ES-I3 (cell line): Measurements from ENCODE around the gene TTLL9.
"Not testable (repeated sequence)": the region's sequence is repeated elsewhere in the genome, so short reads cannot be mapped to it uniquely, and the experiment has no call there.

Source experiments
- H3K36me3 ChIP-seq: 2 replicates; pipeline ENCODE4 v1.6.1; 2013; ENCODE audit warnings: mild to moderate bottlenecking, low read length, control low read depth, moderate library complexity; ENCODE audit not compliant: insufficient read depth
- H3K4me1 ChIP-seq: 2 replicates; pipeline ENCODE4 v1.6.1; 2013; ENCODE audit warnings: mild to moderate bottlenecking, control low read depth, low read length; ENCODE audit not compliant: insufficient read depth
- H3K9ac ChIP-seq: 2 replicates; pipeline ENCODE4 v1.6.1; 2013; ENCODE audit warnings: low read depth, mild to moderate bottlenecking, low read length, moderate library complexity
- H3K9me3 ChIP-seq: 2 replicates; pipeline ENCODE4 v1.6.1; 2013; ENCODE audit warnings: mild to moderate bottlenecking, low read length, moderate library complexity; ENCODE audit not compliant: control insufficient read depth, insufficient read depth

TTLL9 gene

DNA sequence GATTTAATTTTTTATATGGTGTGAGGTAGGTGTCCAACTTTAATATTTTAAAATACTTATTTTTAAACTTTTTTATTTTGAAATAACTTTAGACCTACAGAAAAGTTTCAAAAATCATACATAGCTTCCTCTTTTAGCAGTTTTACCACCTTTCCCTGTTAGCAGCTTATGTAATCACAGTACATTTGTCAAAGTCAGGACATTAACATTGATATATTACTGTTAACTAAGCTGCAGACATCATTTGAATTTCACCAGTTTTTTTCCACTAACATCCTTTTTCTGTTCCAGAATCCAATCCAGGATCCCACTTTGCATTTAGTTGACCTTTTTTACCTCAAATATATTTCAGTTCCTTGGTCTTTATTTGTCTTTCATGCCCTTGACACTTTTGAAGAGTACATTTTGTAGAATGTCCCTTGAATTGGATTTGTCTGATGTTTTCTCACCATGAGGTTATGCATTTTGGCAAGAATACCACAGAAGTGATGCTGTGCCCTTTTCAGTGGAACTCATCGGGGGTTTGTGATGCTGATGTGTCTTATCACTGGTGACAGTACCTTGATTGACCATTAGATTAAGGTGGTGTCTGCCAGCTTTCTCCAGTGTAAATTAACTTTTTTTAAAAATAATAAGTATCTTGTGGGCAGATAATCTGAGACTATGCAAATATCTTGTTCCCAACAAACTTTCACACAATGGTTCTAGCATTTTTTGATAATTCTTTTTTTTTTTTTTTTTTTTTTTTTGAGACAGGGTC lies 33.4 kb downstream of the TTLL9 start:
- no peak overlapping the region for H3K9ac ChIP-seq

DNA sequence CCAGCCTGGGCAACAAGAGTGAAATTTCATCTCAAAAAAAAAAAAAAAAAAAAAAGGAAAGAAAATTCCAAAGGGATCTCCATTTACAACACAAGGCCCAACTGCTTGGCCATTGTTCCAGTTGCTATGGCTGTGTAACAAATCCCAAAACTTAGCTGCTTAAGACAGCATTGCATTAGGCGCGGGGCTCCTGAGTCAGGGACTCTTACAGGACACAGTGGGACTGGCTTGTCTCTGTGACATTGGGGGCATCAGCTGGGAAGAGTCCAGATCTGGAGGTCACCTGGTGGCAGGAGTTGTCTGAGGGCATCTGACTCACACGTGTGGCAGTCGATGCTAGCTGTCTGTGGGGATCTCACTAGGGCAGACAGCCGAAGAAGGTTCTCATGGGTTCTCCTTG lies 35.6 kb downstream of the TTLL9 start:
- peaks cover 9% of the 10 kb centered on the region for H3K4me1 ChIP-seq
- no peaks in the 10 kb centered on the region for H3K36me3 ChIP-seq
- no peaks in the 10 kb centered on the region for H3K9me3 ChIP-seq
- H3K9ac ChIP-seq = no peak overlapping the region

More for the DNA sequence above, 33.4 kb downstream of the TTLL9 start:
- H3K4me1 ChIP-seq = peaks cover 5% of the 10 kb centered on the region; the same call in 1 of the 2 replicates
- H3K9me3 ChIP-seq = no peaks in the 10 kb centered on the region
- H3K36me3 ChIP-seq = no peaks in the 10 kb centered on the region

DNA sequence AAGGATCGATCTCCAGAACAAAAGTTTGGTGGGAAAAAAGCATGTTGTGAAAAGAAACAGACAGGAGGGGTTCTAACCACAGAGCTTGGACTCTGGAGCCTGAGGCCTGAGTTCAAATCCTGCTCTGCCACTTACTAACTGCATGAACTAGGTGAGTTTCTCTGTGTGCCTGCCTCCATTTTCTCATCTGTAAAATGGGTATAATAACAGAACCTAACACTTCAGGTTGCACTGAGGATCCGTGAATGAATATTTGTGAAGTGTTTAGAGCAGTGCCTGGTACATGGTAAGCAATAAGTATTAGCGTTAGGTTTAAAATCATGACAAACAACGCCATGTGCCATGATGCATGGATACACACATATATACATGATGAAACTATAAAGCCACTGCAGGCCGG lies 36.6 kb downstream of the TTLL9 start:
- Histone ChIP-seq H3K9ac (no peak overlapping the region), H3K4me1 (peaks cover 19% of the 10 kb centered on the region), H3K9me3 (no peaks in the 10 kb centered on the region), H3K36me3 (no peaks in the 10 kb centered on the region)

DNA sequence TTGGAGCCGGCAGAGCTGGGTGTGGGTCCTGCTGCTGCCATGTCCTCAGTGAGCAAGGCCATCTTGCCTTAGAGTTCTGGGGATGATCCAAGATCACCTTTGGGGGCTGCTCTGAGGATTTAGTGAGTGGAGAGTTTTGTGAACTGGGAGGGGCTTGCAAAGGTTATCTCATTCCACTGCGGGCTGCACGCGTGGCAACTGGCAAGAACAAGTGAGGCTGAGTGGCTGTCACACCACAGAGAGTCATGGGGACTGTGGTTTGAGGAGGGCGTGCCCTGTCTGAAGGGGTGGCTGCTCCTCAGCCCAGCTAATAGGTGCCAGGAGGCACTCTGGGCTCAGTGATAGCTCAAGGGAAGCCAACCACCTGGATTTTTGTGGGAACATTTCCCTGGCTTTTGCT lies 37.6 kb downstream of the TTLL9 start:
- H3K4me1 ChIP-seq = peaks cover 25% of the 10 kb centered on the region
- no peaks in the 10 kb centered on the region for H3K36me3 ChIP-seq
- H3K9ac ChIP-seq = no peak overlapping the region
- no peaks in the 10 kb centered on the region for H3K9me3 ChIP-seq

DNA sequence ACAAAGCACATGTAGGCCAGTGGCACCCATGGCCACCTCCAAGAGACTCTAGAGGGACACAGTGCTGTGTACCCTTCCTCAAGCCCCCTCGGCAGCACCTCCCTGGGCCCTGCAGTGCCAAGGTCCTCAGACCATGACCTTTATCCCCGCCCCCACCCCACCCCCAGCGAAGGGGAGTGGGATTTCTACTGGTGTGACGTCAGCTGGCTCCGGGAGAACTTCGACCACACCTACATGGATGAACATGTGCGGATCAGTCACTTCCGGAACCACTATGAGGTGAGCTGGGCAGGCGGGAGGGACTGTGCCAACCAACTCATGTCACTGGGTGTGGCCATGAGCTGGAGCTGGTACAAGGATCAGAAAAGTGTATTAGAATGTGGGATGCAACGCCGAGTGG lies 38.0 kb downstream of the TTLL9 start:
- Histone ChIP-seq H3K36me3 (no peaks in the 10 kb centered on the region), H3K9ac (no peak overlapping the region), H3K4me1 (peaks cover 25% of the 10 kb centered on the region), H3K9me3 (no peaks in the 10 kb centered on the region)

DNA sequence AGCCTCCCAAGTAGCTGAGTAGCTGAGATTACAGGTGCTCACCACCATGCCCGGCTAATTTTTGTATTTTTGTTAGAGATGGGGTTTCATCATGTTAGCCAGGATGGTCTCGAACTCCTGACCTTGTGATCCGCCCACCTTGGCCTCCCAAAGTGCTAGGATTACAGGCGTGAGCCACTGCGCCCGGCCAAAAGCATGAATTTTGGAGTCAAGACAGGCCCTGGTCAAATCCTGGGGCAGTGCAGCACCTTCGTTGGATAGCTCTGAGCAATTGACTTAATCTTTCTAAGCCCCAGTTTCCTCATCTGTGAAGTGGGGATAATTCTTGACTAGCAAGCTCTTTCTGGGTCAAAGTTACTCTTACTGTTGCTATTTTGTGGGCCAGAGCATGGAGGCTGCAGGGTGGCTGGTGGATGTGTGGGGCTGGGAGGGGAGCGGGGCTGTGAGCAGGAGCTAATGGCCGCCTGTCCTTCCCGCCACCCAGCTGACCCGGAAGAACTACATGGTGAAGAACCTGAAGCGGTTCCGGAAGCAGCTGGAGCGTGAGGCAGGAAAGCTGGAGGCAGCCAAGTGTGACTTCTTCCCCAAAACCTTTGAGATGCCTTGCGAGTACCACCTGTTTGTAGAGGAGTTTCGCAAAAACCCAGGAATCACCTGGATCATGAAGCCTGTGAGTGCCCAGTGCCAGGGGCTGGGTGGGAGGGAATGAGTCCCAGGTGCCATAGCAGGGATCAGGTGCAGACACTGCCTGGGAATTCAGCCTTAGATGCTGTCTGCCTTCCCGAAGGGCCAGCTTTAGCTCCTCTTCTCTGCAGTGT lies 39.0 kb downstream of the TTLL9 start:
- no peaks in the 10 kb centered on the region for H3K9me3 ChIP-seq

DNA sequence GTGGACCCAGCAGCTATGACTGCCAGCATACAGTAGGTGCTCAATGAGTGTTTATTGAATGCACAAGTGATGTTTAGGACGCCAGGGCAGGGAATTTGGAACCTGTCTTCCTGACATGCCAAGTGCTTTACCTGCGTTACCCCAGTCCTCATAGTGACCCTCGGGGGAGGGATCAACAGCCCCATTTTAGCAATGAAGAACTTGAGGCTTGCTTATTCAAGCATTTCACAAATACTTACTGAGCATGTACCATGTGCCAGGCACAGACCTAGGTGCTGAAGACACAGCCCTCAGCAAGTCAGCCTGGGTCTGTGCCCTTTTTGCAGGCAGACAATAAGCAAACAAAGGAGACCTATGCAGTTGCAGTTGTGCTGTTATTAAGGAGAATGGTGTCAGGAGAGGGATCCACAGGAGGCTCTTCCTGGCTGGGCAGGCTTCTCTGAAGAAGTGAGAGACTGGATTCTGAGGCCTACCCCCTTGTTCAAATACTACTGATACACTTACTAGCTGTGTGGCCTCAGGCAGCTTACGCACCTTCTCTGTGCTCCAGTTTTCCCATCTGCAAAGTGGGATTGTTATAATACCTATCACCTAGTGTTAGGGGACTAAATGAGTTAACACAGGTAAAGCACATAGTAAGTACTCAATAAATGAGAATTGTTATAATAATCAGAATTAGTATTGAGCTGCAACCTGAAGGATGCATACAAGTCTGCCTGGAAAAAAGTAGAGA lies 39.8 kb downstream of the TTLL9 start:
- Histone ChIP-seq H3K4me1 (peaks cover 29% of the 10 kb centered on the region), H3K9ac (no peak overlapping the region), H3K36me3 (no peaks in the 10 kb centered on the region), H3K9me3 (no peaks in the 10 kb centered on the region)

More for the DNA sequence above, 39.0 kb downstream of the TTLL9 start:
- peaks cover 26% of the 10 kb centered on the region for H3K4me1 ChIP-seq
- H3K36me3 ChIP-seq = no peaks in the 10 kb centered on the region
- no peak overlapping the region for H3K9ac ChIP-seq

DNA sequence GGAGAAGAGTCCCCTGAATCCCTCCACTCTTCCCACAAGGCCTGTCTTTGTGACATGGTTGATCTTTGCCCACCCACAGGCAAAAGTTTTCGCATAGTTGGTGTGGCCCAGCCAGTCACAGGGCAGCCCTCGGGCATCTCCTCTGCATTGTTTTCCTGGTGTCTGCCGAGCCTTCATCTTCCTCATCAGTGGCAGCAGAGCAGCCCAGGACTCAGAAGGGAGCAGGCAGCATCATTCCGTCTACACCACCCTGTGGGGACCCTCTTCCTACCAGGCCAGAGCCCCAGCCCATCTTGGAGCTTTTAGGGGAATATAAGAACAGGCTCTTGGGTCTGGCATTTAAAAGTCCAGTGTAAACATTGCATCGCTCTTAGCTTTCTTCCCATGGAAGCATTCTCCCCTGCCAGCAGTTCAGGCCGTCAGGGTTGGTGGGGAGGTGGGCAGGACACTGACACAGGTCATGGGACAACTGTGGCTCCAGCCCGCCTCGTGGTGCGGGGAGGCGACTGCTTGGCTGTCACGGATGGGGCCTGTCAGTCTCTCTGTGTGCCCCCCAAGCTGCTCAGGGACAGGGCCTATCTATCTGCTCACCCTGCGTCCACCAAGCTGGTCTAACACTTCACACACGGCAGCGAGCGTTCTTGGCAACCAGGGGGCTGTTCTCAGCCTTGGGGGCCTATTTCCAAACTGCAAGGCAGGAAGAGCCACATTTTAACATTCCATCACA lies 43.2 kb downstream of the TTLL9 start:
- H3K4me1 ChIP-seq = peaks cover 28% of the 10 kb centered on the region
- H3K36me3 ChIP-seq = no peaks in the 10 kb centered on the region
- H3K9ac ChIP-seq = no peak overlapping the region
- no peaks in the 10 kb centered on the region for H3K9me3 ChIP-seq

DNA sequence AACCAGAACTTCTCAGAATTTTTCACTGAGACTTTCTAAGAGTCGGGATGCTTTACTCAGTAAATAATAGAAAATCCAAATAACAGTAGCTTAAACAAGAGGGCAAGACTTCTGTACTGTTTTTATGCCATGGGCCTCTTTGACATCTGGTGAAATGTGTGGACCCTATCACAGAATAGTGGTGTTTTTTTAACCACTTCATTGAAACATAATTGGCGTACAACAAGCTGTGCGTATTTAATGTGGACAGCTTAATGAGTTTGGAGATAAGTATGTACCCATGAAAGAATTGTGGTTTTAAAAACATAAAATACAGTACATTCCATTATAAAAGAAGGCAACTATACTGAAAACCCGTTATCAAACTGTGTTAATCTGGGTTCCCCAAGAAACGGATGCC lies 43.7 kb downstream of the TTLL9 start:
- Histone ChIP-seq H3K9ac (no peak overlapping the region), H3K9me3 (no peaks in the 10 kb centered on the region), H3K36me3 (no peaks in the 10 kb centered on the region), H3K4me1 (peaks cover 31% of the 10 kb centered on the region)

DNA sequence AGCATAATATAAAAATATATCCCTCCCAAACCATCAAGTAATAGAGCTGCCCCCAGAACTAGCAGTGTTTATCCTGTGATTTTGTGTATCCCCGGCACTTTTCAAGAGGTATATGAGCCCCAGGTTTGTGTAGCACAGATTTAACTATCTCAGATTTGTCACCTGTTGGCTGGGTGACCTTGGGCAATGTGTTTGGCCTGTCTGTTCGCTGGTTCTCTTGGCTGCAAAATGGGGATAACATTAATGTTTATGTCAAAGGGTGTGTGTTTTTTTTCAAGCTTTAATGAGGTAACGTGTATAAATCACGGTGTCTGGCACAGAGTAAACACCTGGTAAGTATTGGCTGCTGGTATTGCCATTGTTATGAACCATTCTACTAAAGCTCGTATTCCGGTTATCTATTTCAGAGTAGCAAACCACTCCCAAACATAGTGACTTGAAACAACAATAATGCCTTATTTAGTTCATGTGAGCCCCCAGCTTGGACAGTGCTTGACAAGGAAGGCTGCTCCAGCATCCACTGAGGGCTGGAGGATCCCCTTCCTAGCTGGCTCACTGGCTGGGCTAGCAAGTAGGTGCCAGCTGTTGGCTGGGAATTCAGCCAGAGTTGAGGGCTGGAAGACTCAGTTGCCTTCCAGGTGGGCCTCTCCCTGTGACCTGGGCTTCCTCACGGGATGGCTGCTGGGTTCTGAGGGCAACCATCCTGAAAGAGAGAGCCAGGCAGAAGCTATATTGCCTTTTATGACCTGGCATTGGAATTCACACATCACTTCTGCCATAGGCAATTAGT lies 45.3 kb downstream of the TTLL9 start:
- Histone ChIP-seq H3K9me3 (no peaks in the 10 kb centered on the region), H3K36me3 (no peaks in the 10 kb centered on the region), H3K9ac (no peak overlapping the region), H3K4me1 (peaks cover 34% of the 10 kb centered on the region)

DNA sequence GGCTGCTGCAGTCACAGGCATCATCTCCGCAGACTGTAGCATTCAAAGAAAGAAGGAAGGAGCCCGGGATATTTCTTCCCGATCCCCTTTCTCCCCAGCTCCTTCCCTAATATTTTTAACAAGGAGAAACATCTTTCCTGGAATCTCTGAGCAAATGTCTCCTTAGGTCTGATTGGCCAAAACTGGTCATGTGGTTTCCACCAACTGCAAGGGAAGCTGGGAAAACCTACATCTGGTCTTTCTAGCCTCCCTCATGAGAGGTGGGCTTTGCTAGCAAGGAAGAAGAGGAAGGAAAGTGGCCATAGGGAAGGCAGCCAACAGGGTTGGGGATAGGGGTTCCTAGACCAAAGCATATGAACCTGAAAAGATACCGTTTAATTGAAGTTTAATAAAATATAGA lies 46.3 kb downstream of the TTLL9 start:
- H3K9ac ChIP-seq = no peak overlapping the region
- H3K9me3 ChIP-seq = no peaks in the 10 kb centered on the region
- peaks cover 27% of the 10 kb centered on the region for H3K4me1 ChIP-seq
- no peaks in the 10 kb centered on the region for H3K36me3 ChIP-seq

DNA sequence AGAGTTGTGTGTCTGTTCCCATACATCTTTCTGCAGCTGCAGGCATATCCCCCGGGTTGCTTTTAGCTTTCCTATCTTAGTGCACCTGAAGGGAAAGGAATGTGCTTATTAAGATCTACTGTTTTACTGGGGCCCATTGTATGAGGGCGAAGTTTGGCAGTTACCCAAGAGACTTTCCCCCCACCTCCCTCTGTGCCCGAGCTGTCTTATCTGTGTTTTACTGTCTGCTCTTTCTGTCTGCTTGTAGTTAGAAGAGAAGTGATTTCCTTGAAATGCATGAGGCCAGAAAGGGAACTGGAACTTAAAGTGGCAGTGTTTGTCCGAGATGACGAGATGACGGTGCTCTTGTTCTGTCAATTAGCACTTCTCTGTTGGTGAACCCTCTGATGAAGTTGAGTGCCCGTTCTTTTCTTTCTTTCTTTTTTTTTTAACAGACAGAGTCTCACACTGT lies 47.6 kb downstream of the TTLL9 start:
- peaks cover 18% of the 10 kb centered on the region for H3K4me1 ChIP-seq
- not testable (repeated sequence) for H3K9ac ChIP-seq, H3K9me3 ChIP-seq, H3K36me3 ChIP-seq

DNA sequence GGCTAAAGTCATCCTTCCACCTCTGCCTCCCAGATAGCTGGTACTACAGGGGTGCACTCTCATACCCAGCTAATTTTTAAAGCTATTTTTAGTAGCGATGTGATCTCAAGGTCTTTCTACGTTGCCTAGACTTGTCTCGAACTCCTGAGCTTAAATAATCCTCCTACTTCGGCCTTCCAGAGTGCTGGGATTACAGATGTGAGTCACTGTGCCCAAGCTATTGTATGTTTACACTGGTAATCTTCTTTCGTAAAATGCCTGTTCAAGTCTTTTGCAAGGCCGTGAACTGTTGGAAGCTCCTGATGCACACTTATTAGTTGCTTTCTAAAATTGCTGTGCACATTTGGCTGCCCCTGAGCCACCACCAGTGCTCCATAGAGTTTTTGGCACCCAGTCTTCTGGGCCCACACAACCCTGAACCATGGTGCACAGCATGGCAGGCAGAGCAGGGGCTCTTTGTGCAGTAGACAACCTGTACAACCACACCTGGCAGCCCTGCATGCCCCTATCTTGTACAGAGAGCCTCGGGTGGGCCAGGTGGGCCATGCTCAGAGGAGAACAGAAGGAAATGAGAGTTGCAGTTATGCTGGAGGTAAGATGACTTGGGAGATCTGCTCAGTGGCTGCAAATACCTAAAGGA lies 48.2 kb downstream of the TTLL9 start:
- H3K9ac ChIP-seq = no peak overlapping the region
- H3K4me1 ChIP-seq = peaks cover 24% of the 10 kb centered on the region
- no peaks in the 10 kb centered on the region for H3K36me3 ChIP-seq
- no peaks in the 10 kb centered on the region for H3K9me3 ChIP-seq
